Neural progenitor cell (in vitro differentiated cells): ENCODE results near the gene ABCF1. TPM values are rescaled to one million over a fixed set of nuclear protein-coding genes. Genes with fewer than 3 reads are reported as not detected.

Experiments
- DNase-seq: peaks from one replicate; pipeline ENCODE4 v3.0.0-alpha.2; 2016; ENCODE audit warnings: low spot score
- H2AFZ ChIP-seq: fragments of 200-600 bp; sonication (generic); replicated peaks from 2 replicates; pipeline ENCODE4 v1.6.1; 2016; ENCODE audit warnings: antibody characterized with exemption
- H3F3A ChIP-seq: fragments of 200-600 bp; sonication (generic); 2 replicates; pipeline ENCODE4 v1.6.1; 2016; ENCODE audit warnings: antibody characterized with exemption, low read depth
- H3K27ac ChIP-seq: fragments of 200-600 bp; sonication (generic); 2 replicates; pipeline ENCODE4 v1.5.1; 2016; ENCODE audit warnings: mild to moderate bottlenecking
- H3K27me3 ChIP-seq: fragments of 200-600 bp; sonication (generic); 2 replicates; pipeline ENCODE4 v1.6.1; 2016; ENCODE audit warnings: mild to moderate bottlenecking, moderate library complexity
- H3K36me3 ChIP-seq: fragments of 200-600 bp; sonication (generic); 2 replicates; pipeline ENCODE4 v1.5.1; 2016
- H3K4me1 ChIP-seq: fragments of 200-600 bp; sonication (generic); 2 replicates; pipeline ENCODE4 v1.6.1; 2016; ENCODE audit warnings: mixed run types
- H3K4me2 ChIP-seq: fragments of 200-600 bp; sonication (generic); 2 replicates; pipeline ENCODE4 v1.6.1; 2016
- H3K4me3 ChIP-seq: fragments of 200-600 bp; sonication (generic); 2 replicates; pipeline ENCODE4 v1.5.1; 2016
- H3K79me2 ChIP-seq: fragments of 200-600 bp; sonication (generic); 2 replicates; pipeline ENCODE4 v1.6.1; 2016; ENCODE audit warnings: low read depth
- H3K9ac ChIP-seq: fragments of 200-600 bp; sonication (generic); 2 replicates; pipeline ENCODE4 v1.6.1; 2016
- H3K9me3 ChIP-seq: fragments of 200-600 bp; sonication (generic); 2 replicates; pipeline ENCODE4 v1.5.1; 2016; ENCODE audit warnings: low read depth
- H4K20me1 ChIP-seq: fragments of 200-600 bp; sonication (generic); 2 replicates; pipeline ENCODE4 v1.6.1; 2016; ENCODE audit warnings: low read depth
- H3K27ac Mint-ChIP-seq: 3 replicates; pipeline ENCODE4 v1.8.0; 2021; ENCODE audit warnings: mixed read lengths
- H3K27me3 Mint-ChIP-seq: 2 replicates; pipeline ENCODE4 v1.8.0; 2022; ENCODE audit warnings: low read depth, mild to moderate bottlenecking, inconsistent platforms, moderate library complexity, mixed read lengths; ENCODE audit not compliant: insufficient read depth
- H3K36me3 Mint-ChIP-seq: 3 replicates; pipeline ENCODE4 v1.8.0; 2021; ENCODE audit warnings: mixed read lengths
- H3K4me1 Mint-ChIP-seq: 3 replicates; pipeline ENCODE4 v1.8.0; 2021; ENCODE audit warnings: mixed read lengths
- H3K4me3 Mint-ChIP-seq: 3 replicates; pipeline ENCODE4 v1.8.0; 2021; ENCODE audit warnings: mild to moderate bottlenecking, moderate library complexity, mixed read lengths
- H3K9me3 Mint-ChIP-seq: 3 replicates; pipeline ENCODE4 v1.8.0; 2020; ENCODE audit warnings: mixed read lengths
- CTCF ChIP-seq: fragments of 200-600 bp; sonication (generic); IDR thresholded peaks from 2 replicates; pipeline ENCODE4 v1.5.1; 2017; ENCODE audit warnings: antibody characterized with exemption, mild to moderate bottlenecking
- EZH2 ChIP-seq: fragments of 200-600 bp; sonication (generic); IDR thresholded peaks from 2 replicates; pipeline ENCODE4 v1.6.1; 2017; ENCODE audit warnings: antibody characterized with exemption, mild to moderate bottlenecking, moderate library complexity
- EZH2phosphoT487 ChIP-seq: fragments of 200-600 bp; sonication (generic); IDR thresholded peaks from 2 replicates; pipeline ENCODE4 v1.6.1; 2017; ENCODE audit warnings: antibody characterized with exemption
- total RNA-seq: library from RNA; depleted of rRNA; stranded (reverse); fragments of >200 nt; gene quantifications from 2 replicates; pipeline ENCODE4 v1.2.3, GENCODE V29; 2015; ENCODE audit warnings: low replicate concordance

The ABCF1 gene
- total RNA-seq, 1 donor from 2014 or later = 43.9 TPM

- Histone ChIP-seq H3K4me3 (peak within 1 kb of the TSS; percentile 87), H3K27ac (peak within 1 kb of the TSS; percentile 85), H4K20me1 (peaks cover 16% of the 10 kb centered on the region), H3K27me3 (no peaks in the 10 kb centered on the region), H3K9me3 (no peaks in the 10 kb centered on the region), H3K4me1 (peaks cover 6% of the 10 kb centered on the region), H2AFZ (peak within 1 kb of the TSS; percentile 98), H3K9ac (peak within 1 kb of the TSS; percentile 58), H3K79me2 (peaks cover 46% of the 10 kb centered on the region), H3F3A (peaks cover 26% of the 10 kb centered on the region), H3K4me2 (peak within 1 kb of the TSS; percentile 84), H3K36me3 (peaks cover 6% of the 10 kb centered on the region)
- H3K4me1 Mint-ChIP-seq = peaks cover 23% of the 10 kb centered on the region
- DNase-seq = peak; percentile 93
- H3K36me3 Mint-ChIP-seq = peaks cover 22% of the 10 kb centered on the region
- no peaks in the 10 kb centered on the region for H3K9me3 Mint-ChIP-seq
- peak within 1 kb of the TSS; percentile 99 for H3K4me3 Mint-ChIP-seq
- peaks cover 3% of the 10 kb centered on the region for H3K27me3 Mint-ChIP-seq
- peak within 1 kb of the TSS; percentile 100 for H3K27ac Mint-ChIP-seq
- TF ChIP-seq EZH2phosphoT487 (no peak), EZH2 (peak; percentile 17), CTCF (peak; percentile 13)
Observed at GRCh38 chr6:30556066-30556905, 15.0 kb upstream of the ABCF1 start, which contains the start of gene GNL1. GNL1 (minus strand) TSS chr6:30556489; CDS start chr6:30556203, 286 bp downstream.

GRCh38 chr6:30556906-30557682 is 14.1 kb upstream of the ABCF1 start, which contains the start of gene PRR3:
PRR3 (plus strand) TSS chr6:30557295; CDS start chr6:30557345, 50 bp downstream.
- peaks cover 6% of the 10 kb centered on the region for H3K4me1 ChIP-seq
- peak within 1 kb of the TSS; percentile 84 for H3K4me2 ChIP-seq
- no peaks in the 10 kb centered on the region for H3K9me3 ChIP-seq
- Mint-ChIP-seq H3K27me3 (peaks cover 3% of the 10 kb centered on the region), H3K36me3 (peaks cover 22% of the 10 kb centered on the region), H3K27ac (peak within 1 kb of the TSS; percentile 100), H3K4me3 (peak within 1 kb of the TSS; percentile 99), H3K9me3 (no peaks in the 10 kb centered on the region), H3K4me1 (peaks cover 23% of the 10 kb centered on the region)
- H3K79me2 ChIP-seq = peaks cover 46% of the 10 kb centered on the region
- TF ChIP-seq CTCF (no peak), EZH2 (no peak)
- peaks cover 16% of the 10 kb centered on the region for H4K20me1 ChIP-seq
- H3K27me3 ChIP-seq = no peaks in the 10 kb centered on the region
- peaks cover 26% of the 10 kb centered on the region for H3F3A ChIP-seq
- H2AFZ ChIP-seq = peak within 1 kb of the TSS; percentile 98
- DNase-seq = peak; percentile 95
- H3K4me3 ChIP-seq = peak within 1 kb of the TSS; percentile 87
- peak within 1 kb of the TSS; percentile 58 for H3K9ac ChIP-seq
- peaks cover 6% of the 10 kb centered on the region for H3K36me3 ChIP-seq
- peak within 1 kb of the TSS; percentile 85 for H3K27ac ChIP-seq

- no peak for TF ChIP-seq EZH2
- TF ChIP-seq CTCF = no peak
- TF ChIP-seq EZH2phosphoT487 = no peak
- no peaks in the 10 kb centered on the region for H3K9me3 Mint-ChIP-seq
- peaks cover 26% of the 10 kb centered on the region for H3F3A ChIP-seq
- peaks cover 16% of the 10 kb centered on the region for H4K20me1 ChIP-seq
- H3K4me2 ChIP-seq = peak overlapping the region; percentile 84
- peak overlapping the region; percentile 38 for H3K9ac ChIP-seq
- no peak for DNase-seq
- peaks cover 46% of the 10 kb centered on the region for H3K79me2 ChIP-seq
- H3K27ac Mint-ChIP-seq = peak overlapping the region; percentile 100
- H3K9me3 ChIP-seq = no peaks in the 10 kb centered on the region
- H3K4me3 ChIP-seq = peak overlapping the region; percentile 87
- H3K4me1 ChIP-seq = peaks cover 6% of the 10 kb centered on the region
- peaks cover 3% of the 10 kb centered on the region for H3K27me3 Mint-ChIP-seq
- peaks cover 23% of the 10 kb centered on the region for H3K4me1 Mint-ChIP-seq
- H3K4me3 Mint-ChIP-seq = peak overlapping the region; percentile 99
- no peaks in the 10 kb centered on the region for H3K27me3 ChIP-seq
- H2AFZ ChIP-seq = peak overlapping the region; percentile 98
- H3K27ac ChIP-seq = peak overlapping the region; percentile 85
- H3K36me3 ChIP-seq = peaks cover 6% of the 10 kb centered on the region
- peaks cover 25% of the 10 kb centered on the region for H3K36me3 Mint-ChIP-seq
Observed at GRCh38 chr6:30557683-30557981, 13.6 kb upstream of the ABCF1 start.
